ENCODE results near the gene FXN.

DNA sequence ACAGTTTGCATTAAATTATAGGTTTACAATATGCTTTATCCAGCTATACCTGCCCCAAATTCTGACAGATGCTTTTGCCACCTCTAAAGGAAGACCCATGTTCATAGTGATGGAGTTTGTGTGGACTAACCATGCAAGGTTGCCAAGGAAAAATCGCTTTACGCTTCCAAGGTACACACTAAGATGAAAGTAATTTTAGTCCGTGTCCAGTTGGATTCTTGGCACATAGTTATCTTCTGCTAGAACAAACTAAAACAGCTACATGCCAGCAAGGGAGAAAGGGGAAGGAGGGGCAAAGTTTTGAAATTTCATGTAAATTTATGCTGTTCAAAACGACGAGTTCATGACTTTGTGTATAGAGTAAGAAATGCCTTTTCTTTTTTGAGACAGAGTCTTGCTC is 41.0 kb downstream of the FXN start:
- TF ChIP-seq POLR2A (IDR thresholded peaks at IDR 0.05; ENCODE audit: low read length) = no peak
- TF ChIP-seq GATA1 (IDR thresholded peaks at IDR 0.05; ENCODE audit: low read depth, low read length) = no peak
